IMR-90 (cell line): ENCODE measurements around the gene KRTAP10-11. TPM values are rescaled to one million over a fixed set of nuclear protein-coding genes. Genes with fewer than 3 reads are reported as not detected.

Source experiments
- ATAC-seq: fragments of 200-7000 bp; cut with Tn5 transposase; 2 replicates; pipeline ENCODE4 v1.9.1; 2020; ENCODE audit warnings: low read depth, mild to moderate bottlenecking, moderate library complexity
- BruUV-seq: library from RNA; stranded (reverse); fragments of 400-500 nt; replicated peaks from 2 replicates; lab custom pipeline; 2021; lab: Mats Ljungman, UMichigan
- CTCF ChIA-PET: fragments of 300-600 bp; formaldehyde crosslinking; extraction: SDS; loops from one replicate; lab custom pipeline; 2021; ENCODE audit warnings: antibody characterized with exemption; lab: Yijun Ruan, JAX
- POLR2A ChIA-PET: fragments of 300-600 bp; sonication (Branson Sonifier 250); formaldehyde crosslinking; loops from one replicate; lab custom pipeline; 2022; ENCODE audit warnings: antibody characterized with exemption; ENCODE audit not compliant: unreplicated experiment; lab: Charles Lee
- DNase-seq: peaks from one replicate; pipeline ENCODE4 v3.0.0; 2013
- H2AFZ ChIP-seq: replicated peaks from 2 replicates; pipeline ENCODE3; 2013; ENCODE audit warnings: low read length, mild to moderate bottlenecking; ENCODE audit not compliant: poor library complexity
- H2AK5ac ChIP-seq: 2 replicates; pipeline ENCODE4 v1.6.1; 2013; ENCODE audit warnings: low read depth, low read length, inconsistent platforms
- H2AK9ac ChIP-seq: replicated peaks from 2 replicates; pipeline ENCODE3; 2013; ENCODE audit warnings: mild to moderate bottlenecking, low read depth, low read length, moderate library complexity; ENCODE audit not compliant: poor library complexity
- H2BK120ac ChIP-seq: 2 replicates; pipeline ENCODE4 v1.6.1; 2013; ENCODE audit warnings: low read depth, low read length, inconsistent platforms
- H2BK15ac ChIP-seq: 3 replicates; pipeline ENCODE4 v1.6.1; 2013; ENCODE audit warnings: low read depth, low read length, inconsistent platforms
- H2BK20ac ChIP-seq: 2 replicates; pipeline ENCODE4 v1.6.1; 2013; ENCODE audit warnings: low read depth, mild to moderate bottlenecking, inconsistent platforms, low read length, moderate library complexity
- H2BK5ac ChIP-seq: 2 replicates; pipeline ENCODE4 v1.6.1; 2013; ENCODE audit warnings: mild to moderate bottlenecking, low read depth, low read length, inconsistent platforms; ENCODE audit not compliant: poor library complexity, severe bottlenecking
- H3K14ac ChIP-seq: replicated peaks from 2 replicates; pipeline ENCODE4 v1.6.1; 2013; ENCODE audit warnings: low read depth, low read length, inconsistent platforms
- H3K18ac ChIP-seq: 2 replicates; pipeline ENCODE4 v1.6.1; 2013; ENCODE audit warnings: low read depth, low read length, control low read depth
- H3K23ac ChIP-seq: 2 replicates; pipeline ENCODE4 v1.6.1; 2013; ENCODE audit warnings: low read depth, low read length, inconsistent platforms
- H3K27ac ChIP-seq: 2 replicates; pipeline ENCODE4 v1.5.1; 2013; ENCODE audit warnings: mild to moderate bottlenecking, control low read depth, low read length; ENCODE audit not compliant: insufficient read depth
- H3K27me3 ChIP-seq: 2 replicates; pipeline ENCODE4 v1.6.1; 2013; ENCODE audit warnings: low read length; ENCODE audit not compliant: control insufficient read depth, insufficient read depth
- H3K36me3 ChIP-seq: 2 replicates; pipeline ENCODE4 v1.6.1; 2013; ENCODE audit warnings: low read length, mixed read lengths; ENCODE audit not compliant: control insufficient read depth, insufficient read depth
- H3K4ac ChIP-seq: 2 replicates; pipeline ENCODE4 v1.6.1; 2013; ENCODE audit warnings: low read depth, low read length, inconsistent platforms
- H3K4me1 ChIP-seq: 2 replicates; pipeline ENCODE4 v1.6.1; 2013; ENCODE audit warnings: low read length, mixed read lengths; ENCODE audit not compliant: control insufficient read depth, insufficient read depth
- H3K4me2 ChIP-seq: 2 replicates; pipeline ENCODE4 v1.6.1; 2013; ENCODE audit warnings: low read depth, mild to moderate bottlenecking, control low read depth, low read length, moderate library complexity
- H3K4me3 ChIP-seq: 2 replicates; pipeline ENCODE4 v1.5.1; 2013; ENCODE audit warnings: low read depth, mild to moderate bottlenecking, control low read depth, low read length, moderate library complexity; ENCODE audit not compliant: insufficient read depth
- H3K56ac ChIP-seq: 2 replicates; pipeline ENCODE4 v1.6.1; 2013; ENCODE audit warnings: low read length, inconsistent platforms; ENCODE audit not compliant: insufficient read depth; ENCODE audit errors: extremely low read depth
- H3K79me1 ChIP-seq, 2 experiments: 2 replicates each; pipeline ENCODE4 v1.6.1; 2013; ENCODE audit warnings: low read length in 2 of 2, inconsistent platforms in 1 of 2, low read depth in 1 of 2
- H3K9ac ChIP-seq: 2 replicates; pipeline ENCODE4 v1.6.1; 2013; ENCODE audit warnings: low read depth, low read length, control low read depth
- H3K9me1 ChIP-seq: 2 replicates; pipeline ENCODE4 v1.6.1; 2013; ENCODE audit warnings: low read length, inconsistent platforms; ENCODE audit not compliant: insufficient read depth
- H3K9me3 ChIP-seq: 2 replicates; pipeline ENCODE4 v1.6.1; 2013; ENCODE audit warnings: low read length; ENCODE audit not compliant: control insufficient read depth, insufficient read depth
- H4K20me1 ChIP-seq: 2 replicates; pipeline ENCODE4 v1.6.1; 2013; ENCODE audit warnings: low read length, inconsistent platforms; ENCODE audit not compliant: insufficient read depth
- H4K5ac ChIP-seq: 2 replicates; pipeline ENCODE4 v1.6.1; 2013; ENCODE audit warnings: mild to moderate bottlenecking, low read depth, low read length, control low read depth
- H4K8ac ChIP-seq, 2 experiments: 2 replicates each; pipeline ENCODE4 v1.6.1; 2013; ENCODE audit warnings: low read depth in 2 of 2, low read length in 2 of 2, control low read depth in 1 of 2, inconsistent platforms in 1 of 2
- H4K91ac ChIP-seq: 2 replicates; pipeline ENCODE4 v1.6.1; 2013; ENCODE audit warnings: low read depth, low read length, inconsistent platforms; ENCODE audit not compliant: insufficient read depth
- BHLHE40 ChIP-seq: fragments of 150-350 bp; IDR thresholded peaks from 2 replicates; pipeline ENCODE4 v1.6.1; 2016; ENCODE audit warnings: mild to moderate bottlenecking, low read depth, low read length
- CEBPB ChIP-seq: IDR thresholded peaks from 2 replicates; pipeline ENCODE4 v1.6.1; 2012; ENCODE audit warnings: low read depth, low read length, improper control_type of control experiment
- CHD1 ChIP-seq: IDR thresholded peaks from 2 replicates; pipeline ENCODE4 v1.6.1; 2012; ENCODE audit warnings: low read depth, low read length, improper control_type of control experiment
- FOS ChIP-seq: fragments of 150-350 bp; IDR thresholded peaks from 2 replicates; pipeline ENCODE4 v1.6.1; 2016; ENCODE audit warnings: low read depth, low read length
- MXI1 ChIP-seq: IDR thresholded peaks from 2 replicates; pipeline ENCODE4 v1.6.1; 2012; ENCODE audit warnings: low read depth, mild to moderate bottlenecking, low read length, moderate library complexity, borderline replicate concordance
- NFE2L2 ChIP-seq: fragments of 150-350 bp; IDR thresholded peaks from 2 replicates; pipeline ENCODE4 v1.6.1; 2016; ENCODE audit warnings: low read depth, mild to moderate bottlenecking, low read length
- POLR2A ChIP-seq: IDR thresholded peaks from 2 replicates; pipeline ENCODE4 v1.6.1; 2012; ENCODE audit warnings: mild to moderate bottlenecking, low read depth, low read length
- RCOR1 ChIP-seq: IDR thresholded peaks from 2 replicates; pipeline ENCODE4 v1.6.1; 2012; ENCODE audit warnings: mild to moderate bottlenecking, low read length, improper control_type of control experiment; ENCODE audit not compliant: insufficient replicate concordance
- SMC3 ChIP-seq: fragments of 150-350 bp; IDR thresholded peaks from 2 replicates; pipeline ENCODE4 v1.6.1; 2016; ENCODE audit warnings: low read depth, mild to moderate bottlenecking, antibody characterized with exemption, low read length, moderate library complexity
- WGBS, 2 experiments: methylation state at CpG; one replicate each; pipeline versions ENCODE4 v1.1.5 to v1.1.7; 2013; ENCODE audit warnings: missing lambda C conversion rate in 2 of 2; ENCODE audit not compliant: insufficient read length in 1 of 2; ENCODE audit errors: extremely low coverage in 2 of 2; 5-methylcytosine and 5-hydroxymethylcytosine counted together
- dilution Hi-C: fragments of 300-500 bp; cut with HindIII; formaldehyde crosslinking; loops from one replicate; pipeline ENCODE4 v1.14.3; 2018; ENCODE audit warnings: low sequenced_read_pairs; ENCODE audit not compliant: unreplicated experiment
- in situ Hi-C: fragments of 300-500 bp; cut with MboI; formaldehyde crosslinking; loops from 3 replicates; pipeline ENCODE4 v1.14.3; 2019; ENCODE audit warnings: low sequenced_read_pairs, inconsistent platforms, mixed read lengths
- intact Hi-C: fragments of 100-400 bp; cut with micrococcal nuclease; formaldehyde crosslinking; loops from 2 replicates; pipeline ENCODE4 v1.10.0; 2022
- polyA plus RNA-seq, 3 experiments: library from polyadenylated mRNA; depleted of rRNA; stranded (reverse); fragments of >200 nt; gene quantifications; 2 replicates each; pipeline ENCODE4 v1.2.3, GENCODE V29; 2012; ENCODE audit warnings: low replicate concordance in 1 of 3
- total RNA-seq: library from RNA; depleted of rRNA; stranded (reverse); fragments of >200 nt; gene quantifications from 2 replicates; pipeline ENCODE4 v1.2.3, GENCODE V29; 2012
- TF ChIP-seq, protein P1 (sequence below): conservative IDR thresholded peaks from 2 replicates; pipeline ENCODE4 v1.5.1; 2012; ENCODE audit warnings: mild to moderate bottlenecking, low read depth, low read length, improper control_type of control experiment
- TF ChIP-seq, protein P2 (sequence below): fragments of 150-350 bp; IDR thresholded peaks from 2 replicates; pipeline ENCODE4 v1.6.1; 2017; ENCODE audit warnings: mild to moderate bottlenecking, antibody characterized with exemption, low read length, low read depth

The KRTAP10-11 gene
- total and polyA plus RNA-seq, 2 of the 4 experiments (the other 2 are of a cell fraction), result not detected

DNA sequence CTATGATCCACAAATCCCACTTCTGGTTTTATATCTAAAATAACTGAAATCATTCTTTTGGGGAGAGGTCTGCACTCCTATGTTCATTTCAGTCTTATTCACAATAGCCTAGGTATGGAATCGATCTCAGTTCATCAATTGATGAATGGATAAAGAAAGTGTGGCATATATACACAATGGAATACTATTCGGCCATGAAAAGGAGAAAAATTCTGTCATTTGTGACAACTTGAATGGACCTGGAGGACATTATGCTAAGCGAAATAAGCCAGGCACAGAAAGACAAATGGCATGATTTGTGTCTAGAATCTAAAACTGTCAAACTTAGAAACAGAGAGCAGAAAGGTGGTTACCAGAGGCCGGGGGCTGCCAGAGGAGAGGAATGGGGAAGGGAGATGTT is 39.7 kb upstream of the KRTAP10-11 start:
- Histone ChIP-seq H4K20me1 (no peaks in the 10 kb centered on the region), H3K36me3 (no peaks in the 10 kb centered on the region), H3K9ac (no peak overlapping the region), H2BK120ac (no peak overlapping the region), H2BK15ac (no peak overlapping the region), H2AFZ (no peak overlapping the region), H3K4me3 (no peak overlapping the region), H3K23ac (no peak overlapping the region), H3K4ac (no peak overlapping the region), H3K79me1 (no peaks in the 10 kb centered on the region), H4K8ac (no peak overlapping the region), H3K14ac (no peak overlapping the region), H3K27ac (no peak overlapping the region), H2AK9ac (no peak overlapping the region), H3K4me2 (no peak overlapping the region), H3K27me3 (peaks cover 2% of the 10 kb centered on the region), H2AK5ac (no peak overlapping the region), H2BK20ac (no peak overlapping the region), H3K4me1 (no peaks in the 10 kb centered on the region), H3K9me1 (no peaks in the 10 kb centered on the region), H4K91ac (no peak overlapping the region), H3K9me3 (peaks cover under 1% of the 10 kb centered on the region), H3K56ac (no peak overlapping the region), H3K18ac (no peak overlapping the region), H2BK5ac (no peak overlapping the region), H4K5ac (no peak overlapping the region)
- DNase-seq, result no peak
- no TSS peak for BruUV-seq
- WGBS, 2 experiments, result 60% methylated on average over 2 of the region's 4 CpGs; no CpG with 5 or more reads in 1 of the 2 experiments
- in situ Hi-C loops, result no loop called here
- no peak for ATAC-seq
- dilution Hi-C loops, result no loop called here
- POLR2A ChIA-PET, result no interaction called here
- TF ChIP-seq SMC3 (no peak), CHD1 (no peak), BHLHE40 (no peak), NFE2L2 (no peak), POLR2A (no peak), RCOR1 (no peak), MXI1 (no peak), FOS (no peak), CEBPB (no peak)
- TF ChIP-seq, protein P1, sequence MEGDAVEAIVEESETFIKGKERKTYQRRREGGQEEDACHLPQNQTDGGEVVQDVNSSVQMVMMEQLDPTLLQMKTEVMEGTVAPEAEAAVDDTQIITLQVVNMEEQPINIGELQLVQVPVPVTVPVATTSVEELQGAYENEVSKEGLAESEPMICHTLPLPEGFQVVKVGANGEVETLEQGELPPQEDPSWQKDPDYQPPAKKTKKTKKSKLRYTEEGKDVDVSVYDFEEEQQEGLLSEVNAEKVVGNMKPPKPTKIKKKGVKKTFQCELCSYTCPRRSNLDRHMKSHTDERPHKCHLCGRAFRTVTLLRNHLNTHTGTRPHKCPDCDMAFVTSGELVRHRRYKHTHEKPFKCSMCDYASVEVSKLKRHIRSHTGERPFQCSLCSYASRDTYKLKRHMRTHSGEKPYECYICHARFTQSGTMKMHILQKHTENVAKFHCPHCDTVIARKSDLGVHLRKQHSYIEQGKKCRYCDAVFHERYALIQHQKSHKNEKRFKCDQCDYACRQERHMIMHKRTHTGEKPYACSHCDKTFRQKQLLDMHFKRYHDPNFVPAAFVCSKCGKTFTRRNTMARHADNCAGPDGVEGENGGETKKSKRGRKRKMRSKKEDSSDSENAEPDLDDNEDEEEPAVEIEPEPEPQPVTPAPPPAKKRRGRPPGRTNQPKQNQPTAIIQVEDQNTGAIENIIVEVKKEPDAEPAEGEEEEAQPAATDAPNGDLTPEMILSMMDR, result no peak
- TF ChIP-seq, protein P2, sequence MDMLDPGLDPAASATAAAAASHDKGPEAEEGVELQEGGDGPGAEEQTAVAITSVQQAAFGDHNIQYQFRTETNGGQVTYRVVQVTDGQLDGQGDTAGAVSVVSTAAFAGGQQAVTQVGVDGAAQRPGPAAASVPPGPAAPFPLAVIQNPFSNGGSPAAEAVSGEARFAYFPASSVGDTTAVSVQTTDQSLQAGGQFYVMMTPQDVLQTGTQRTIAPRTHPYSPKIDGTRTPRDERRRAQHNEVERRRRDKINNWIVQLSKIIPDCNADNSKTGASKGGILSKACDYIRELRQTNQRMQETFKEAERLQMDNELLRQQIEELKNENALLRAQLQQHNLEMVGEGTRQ, result no peak
- CTCF ChIA-PET, result no interaction called here
- intact Hi-C loops, result no loop called here
